ENCODE results near the gene ADGRD1. TPM values are rescaled to one million over a fixed set of nuclear protein-coding genes. Genes with fewer than 3 reads are reported as not detected.

The ADGRD1 gene
- total RNA-seq, 1 donor from 2014 or later: not detected

- no peak for DNase-seq (ENCODE audit: low read depth, low spot score)
These were observed 52.5 kb downstream of the ADGRD1 start for GRCh38 chr12:131006036-131006735.

- DNase-seq (ENCODE audit: low read depth, low spot score): no peak
These were observed 53.5 kb downstream of the ADGRD1 start for GRCh38 chr12:131007031-131007739.

GRCh38 chr12:131007740-131008117 is 54.0 kb downstream of the ADGRD1 start:
- DNase-seq (ENCODE audit: low read depth, low spot score): no peak

- DNase-seq (ENCODE audit: low read depth, low spot score): no peak
These were observed 54.6 kb downstream of the ADGRD1 start for GRCh38 chr12:131008131-131008912.

- DNase-seq (ENCODE audit: low read depth, low spot score): no peak
These were observed 55.2 kb downstream of the ADGRD1 start for GRCh38 chr12:131008913-131009270.

- DNase-seq (ENCODE audit: low read depth, low spot score): no peak
These were observed 56.1 kb downstream of the ADGRD1 start for GRCh38 chr12:131009595-131010395.

GRCh38 chr12:131010396-131011131 is 56.9 kb downstream of the ADGRD1 start:
- no peak for DNase-seq (ENCODE audit: low read depth, low spot score)

- DNase-seq (ENCODE audit: low read depth, low spot score): no peak
These were observed 57.7 kb downstream of the ADGRD1 start for GRCh38 chr12:131011165-131012079.

GRCh38 chr12:131012279-131013069 is 58.8 kb downstream of the ADGRD1 start:
- DNase-seq (ENCODE audit: low read depth, low spot score): no peak

GRCh38 chr12:131013118-131013517 is 59.4 kb downstream of the ADGRD1 start:
- no peak for DNase-seq (ENCODE audit: low read depth, low spot score)

- no peak for DNase-seq (ENCODE audit: low read depth, low spot score)
These were observed 60.6 kb downstream of the ADGRD1 start for GRCh38 chr12:131014343-131014742.

GRCh38 chr12:131015581-131016337 is 62.1 kb downstream of the ADGRD1 start:
- DNase-seq (ENCODE audit: low read depth, low spot score): no peak

- no peak for DNase-seq (ENCODE audit: low read depth, low spot score)
These were observed 63.8 kb downstream of the ADGRD1 start for GRCh38 chr12:131017477-131017991.

GRCh38 chr12:131018019-131018620 is 64.4 kb downstream of the ADGRD1 start:
- no peak for DNase-seq (ENCODE audit: low read depth, low spot score)

- no peak for DNase-seq (ENCODE audit: low read depth, low spot score)
These were observed 65.2 kb downstream of the ADGRD1 start for GRCh38 chr12:131018808-131019397.

- no peak for DNase-seq (ENCODE audit: low read depth, low spot score)
These were observed 66.8 kb downstream of the ADGRD1 start for GRCh38 chr12:131020326-131021153.

Data from pulmonary artery endothelial cell (primary cell).